Measurements from ENCODE around the gene PABPN1L.

PABPN1L gene

DNA sequence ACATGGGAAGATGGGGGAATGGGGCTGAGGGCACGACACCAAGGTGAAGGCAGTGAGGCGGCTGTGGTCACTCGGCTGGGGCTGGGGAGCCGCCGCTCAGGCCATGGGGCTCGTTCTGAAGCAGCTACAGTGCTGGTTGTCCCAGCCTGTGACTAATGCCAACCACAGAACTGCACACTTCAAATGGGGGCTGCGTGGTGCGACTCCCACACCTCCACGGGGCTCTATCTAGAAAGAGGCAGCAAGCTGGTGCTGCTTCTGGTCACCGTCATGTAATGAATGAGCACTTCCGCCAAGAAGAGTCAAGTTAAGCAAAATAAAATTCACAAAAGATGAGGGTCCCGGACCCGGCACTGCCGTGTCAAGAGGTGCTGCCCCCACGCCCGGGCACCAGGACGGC is 29.7 kb downstream of the PABPN1L start:
- no peak for TF ChIP-seq CTCF (conservative IDR thresholded peaks at IDR 0.05; ENCODE audit: low read depth, low read length)
- H3K4me3 ChIP-seq (ENCODE audit: low read depth, low read length) = no peak overlapping the region
- DNase-seq (ENCODE audit: low read depth) = no peak

DNA sequence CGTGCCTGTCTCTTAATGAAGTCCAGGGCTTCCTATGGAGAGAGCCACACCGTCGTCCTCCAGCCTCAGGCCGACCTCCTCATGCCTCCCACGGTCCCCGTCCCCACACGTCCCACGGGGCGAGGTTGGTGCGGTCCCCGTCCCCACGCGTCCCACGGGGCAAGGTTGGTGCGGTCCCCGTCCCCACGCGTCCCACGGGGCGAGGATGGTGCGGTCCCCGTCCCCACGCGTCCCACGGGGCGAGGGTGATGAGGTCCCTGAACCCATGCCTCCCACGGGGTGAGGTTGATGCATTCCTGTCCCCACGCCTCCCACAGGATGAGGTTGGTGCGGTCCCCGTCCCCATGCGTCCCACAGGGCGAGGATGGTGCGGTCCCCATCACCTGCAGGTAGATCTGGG is 30.6 kb downstream of the PABPN1L start:
- DNase-seq (ENCODE audit: low read depth) = no peak
- no peak for TF ChIP-seq CTCF (conservative IDR thresholded peaks at IDR 0.05; ENCODE audit: low read depth, low read length)
- H3K4me3 ChIP-seq (ENCODE audit: low read depth, low read length) = no peak overlapping the region

GRCh38 chr16:88835383-88835782 is 31.1 kb downstream of the PABPN1L start:
- TF ChIP-seq CTCF (conservative IDR thresholded peaks at IDR 0.05; ENCODE audit: low read depth, low read length) = no peak
- H3K4me3 ChIP-seq (ENCODE audit: low read depth, low read length) = no peak overlapping the region
- no peak for DNase-seq (ENCODE audit: low read depth)

DNA sequence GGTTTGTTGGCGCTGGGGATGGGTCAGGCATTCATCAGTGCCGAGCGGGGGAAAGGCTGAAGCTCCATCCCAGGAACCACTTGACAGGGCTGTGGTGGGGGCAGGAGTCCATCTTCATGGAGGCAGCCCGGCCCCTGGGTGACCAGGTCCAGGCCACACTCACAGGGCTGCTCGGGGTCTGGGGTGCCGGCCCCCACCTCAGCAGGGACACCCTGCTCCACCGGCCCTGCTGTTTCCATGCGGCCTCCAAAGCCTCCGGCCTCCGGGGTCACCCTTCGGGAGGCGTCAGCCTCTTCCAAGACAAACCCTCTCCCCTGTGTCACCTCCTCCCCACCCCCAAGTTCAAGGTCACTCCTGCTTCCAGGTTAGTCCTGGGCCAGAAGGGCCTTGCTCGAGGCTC is 31.8 kb downstream of the PABPN1L start:
- H3K4me3 ChIP-seq (ENCODE audit: low read depth, low read length) = no peak overlapping the region
- no peak for TF ChIP-seq CTCF (conservative IDR thresholded peaks at IDR 0.05; ENCODE audit: low read depth, low read length)
- no peak for DNase-seq (ENCODE audit: low read depth)

- no peak overlapping the region for H3K4me3 ChIP-seq (ENCODE audit: low read depth, low read length)
- no peak for DNase-seq (ENCODE audit: low read depth)
- no peak for TF ChIP-seq CTCF (conservative IDR thresholded peaks at IDR 0.05; ENCODE audit: low read depth, low read length)
Measured at GRCh38 chr16:88833086-88833485, 33.4 kb downstream of the PABPN1L start.

DNA sequence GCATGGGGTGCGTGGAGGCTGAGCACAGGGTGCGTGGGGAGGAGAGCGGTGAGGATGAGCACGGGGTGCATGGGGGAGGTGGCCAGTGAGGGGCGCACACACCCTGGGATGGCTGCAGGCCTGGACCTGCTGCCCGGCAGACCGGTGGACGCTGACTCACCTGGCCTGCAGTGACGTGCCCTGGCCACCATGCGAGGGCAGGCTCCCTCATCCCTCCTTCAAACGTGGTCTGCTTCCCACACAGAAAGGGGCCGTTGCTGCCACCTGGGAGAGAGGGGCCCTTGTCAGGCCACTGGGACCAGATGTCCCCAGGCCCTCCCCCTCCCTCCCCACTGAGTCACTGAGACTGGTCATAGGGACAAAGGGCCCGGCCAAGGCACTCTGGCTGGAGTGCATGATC is 34.6 kb downstream of the PABPN1L start:
- DNase-seq (ENCODE audit: low read depth) = no peak
- no peak overlapping the region for H3K4me3 ChIP-seq (ENCODE audit: low read depth, low read length)
- no peak for TF ChIP-seq CTCF (conservative IDR thresholded peaks at IDR 0.05; ENCODE audit: low read depth, low read length)

- no peak for TF ChIP-seq CTCF (conservative IDR thresholded peaks at IDR 0.05; ENCODE audit: low read depth, low read length)
- DNase-seq (ENCODE audit: low read depth) = no peak
Measured at GRCh38 chr16:88830783-88831182, 35.7 kb downstream of the PABPN1L start.

More at GRCh38 chr16:88830783-88831182, 35.7 kb downstream of the PABPN1L start:
- H3K4me3 ChIP-seq (ENCODE audit: low read depth, low read length) = no peak overlapping the region

All from choroid plexus epithelial cell (primary cell).